Prostate gland (tissue), 2 donors: ENCODE data around the gene MCAM.

Experiments used
- CTCF ChIP-seq, 4 experiments: fragments of 200-600 bp in 2 of 4; fragments of 450-650 bp in 2 of 4; sonication (generic) in 2 of 4; IDR thresholded peaks; 1 replicate in 3 of 4; 2 replicates in 1 of 4; pipeline ENCODE4 v1.5.1; 2016 to 2019; ENCODE audit warnings: antibody characterized with exemption in 4 of 4, mild to moderate bottlenecking in 2 of 4, moderate library complexity in 2 of 4
- POLR2A ChIP-seq: fragments of 450-650 bp; IDR thresholded peaks from one replicate; pipeline ENCODE4 v1.6.1; 2016; ENCODE audit warnings: antibody characterized with exemption, mild to moderate bottlenecking
- POLR2AphosphoS5 ChIP-seq: sonication (generic); formaldehyde crosslinking; IDR thresholded peaks from one replicate; pipeline ENCODE4 v1.6.1; 2017; ENCODE audit warnings: antibody characterized with exemption

- no peak for TF ChIP-seq CTCF (IDR thresholded peaks at IDR 0.05)
- no peak for TF ChIP-seq POLR2AphosphoS5
- no peak for TF ChIP-seq POLR2A
These were observed 6.1 kb upstream of the MCAM start for GRCh38 chr11:119322921-119323531.
